GM23338 (cell line): ENCODE data around the gene RAB20.

Experiments
- CREB1 ChIP-seq: fragments of 250-450 bp; sonication (Bioruptor Pico); IDR thresholded peaks from 2 replicates; pipeline ENCODE4 v1.5.0; 2020; ENCODE audit warnings: low read depth, mild to moderate bottlenecking, moderate library complexity
- EZH2 ChIP-seq: fragments of 200-600 bp; sonication (generic); IDR thresholded peaks from one replicate; pipeline ENCODE4 v1.8.0; 2017; ENCODE audit warnings: antibody characterized with exemption, mild to moderate bottlenecking, low read depth; ENCODE audit not compliant: unreplicated experiment
- EZH2phosphoT487 ChIP-seq: fragments of 200-600 bp; sonication (generic); IDR thresholded peaks from one replicate; pipeline ENCODE4 v1.8.1; 2018; ENCODE audit warnings: antibody characterized with exemption; ENCODE audit not compliant: unreplicated experiment
- JUNB ChIP-seq: IDR thresholded peaks from one replicate; pipeline ENCODE4 v1.6.1; 2016; ENCODE audit warnings: antibody characterized with exemption; ENCODE audit not compliant: unreplicated experiment
- POLR2AphosphoS5 ChIP-seq: IDR thresholded peaks from 2 replicates; pipeline ENCODE4 v1.6.1; 2016; ENCODE audit warnings: antibody characterized with exemption, low read depth
- STAT1 ChIP-seq: IDR thresholded peaks from one replicate; pipeline ENCODE4 v1.6.1; 2016; ENCODE audit warnings: antibody characterized with exemption; ENCODE audit not compliant: unreplicated experiment
- ZNF331 ChIP-seq: fragments of 250-450 bp; sonication (Bioruptor Pico); IDR thresholded peaks from 2 replicates; pipeline ENCODE4 v1.5.0; 2020; ENCODE audit warnings: low read depth, mild to moderate bottlenecking, moderate library complexity
- TF ChIP-seq, protein P1 (sequence below), 2 experiments: fragments of 200-600 bp in 1 of 2; sonication (generic) in 1 of 2; conservative IDR thresholded peaks; 2 replicates each; pipeline versions ENCODE4 v1.5.1 to v1.6.1; 2016 to 2017; ENCODE audit warnings: antibody characterized with exemption in 2 of 2, low read depth in 2 of 2, mild to moderate bottlenecking in 2 of 2, moderate library complexity in 1 of 2
- TF ChIP-seq, protein P2 (sequence below): IDR thresholded peaks from one replicate; pipeline ENCODE4 v1.6.1; 2018; ENCODE audit warnings: antibody characterized with exemption; ENCODE audit not compliant: unreplicated experiment
- TF ChIP-seq, protein P3 (sequence below): fragments of 250-450 bp; sonication (Bioruptor Pico); IDR thresholded peaks from 2 replicates; pipeline ENCODE4 v1.5.0; 2020; ENCODE audit warnings: mild to moderate bottlenecking, moderate library complexity
- TF ChIP-seq, protein P4 (sequence below): IDR thresholded peaks from 2 replicates; pipeline ENCODE4 v1.6.1; 2016; ENCODE audit warnings: antibody characterized with exemption

DNA sequence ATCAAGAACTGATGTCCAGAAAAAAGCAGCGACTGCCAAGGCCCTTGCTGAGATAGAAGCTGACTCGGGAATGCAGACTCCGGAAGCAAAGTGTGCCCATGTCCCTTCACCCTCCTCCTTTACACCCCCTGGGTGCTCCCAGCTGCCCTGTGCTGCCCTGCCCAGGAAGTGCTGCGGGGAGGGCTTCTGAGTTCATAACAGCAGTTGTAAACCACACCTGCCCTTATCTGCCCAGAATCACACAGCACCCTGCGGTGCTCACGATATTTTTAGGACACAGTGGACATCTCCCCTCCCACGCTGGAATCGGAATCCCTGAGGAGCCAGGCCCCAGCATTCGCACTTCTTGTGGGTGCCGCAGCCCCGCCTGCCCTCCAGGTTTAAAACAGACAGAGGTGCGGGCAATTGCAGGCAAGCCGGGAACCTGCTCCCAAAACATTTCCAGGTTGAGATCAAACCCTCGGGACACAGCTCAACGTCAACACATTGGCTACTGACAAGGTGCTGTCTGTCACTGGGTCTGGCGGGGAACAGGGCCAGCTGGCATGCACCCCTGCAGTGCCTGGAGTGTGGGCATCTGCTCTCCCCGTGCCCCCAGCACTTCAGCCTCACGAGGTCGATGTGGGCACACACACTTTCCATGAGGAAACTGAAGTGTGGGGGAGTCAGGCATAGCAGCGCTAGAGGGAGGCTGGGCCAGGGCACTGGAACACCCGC is 36.8 kb downstream of the RAB20 start:
- TF ChIP-seq, protein P1, sequence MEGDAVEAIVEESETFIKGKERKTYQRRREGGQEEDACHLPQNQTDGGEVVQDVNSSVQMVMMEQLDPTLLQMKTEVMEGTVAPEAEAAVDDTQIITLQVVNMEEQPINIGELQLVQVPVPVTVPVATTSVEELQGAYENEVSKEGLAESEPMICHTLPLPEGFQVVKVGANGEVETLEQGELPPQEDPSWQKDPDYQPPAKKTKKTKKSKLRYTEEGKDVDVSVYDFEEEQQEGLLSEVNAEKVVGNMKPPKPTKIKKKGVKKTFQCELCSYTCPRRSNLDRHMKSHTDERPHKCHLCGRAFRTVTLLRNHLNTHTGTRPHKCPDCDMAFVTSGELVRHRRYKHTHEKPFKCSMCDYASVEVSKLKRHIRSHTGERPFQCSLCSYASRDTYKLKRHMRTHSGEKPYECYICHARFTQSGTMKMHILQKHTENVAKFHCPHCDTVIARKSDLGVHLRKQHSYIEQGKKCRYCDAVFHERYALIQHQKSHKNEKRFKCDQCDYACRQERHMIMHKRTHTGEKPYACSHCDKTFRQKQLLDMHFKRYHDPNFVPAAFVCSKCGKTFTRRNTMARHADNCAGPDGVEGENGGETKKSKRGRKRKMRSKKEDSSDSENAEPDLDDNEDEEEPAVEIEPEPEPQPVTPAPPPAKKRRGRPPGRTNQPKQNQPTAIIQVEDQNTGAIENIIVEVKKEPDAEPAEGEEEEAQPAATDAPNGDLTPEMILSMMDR (conservative IDR thresholded peaks at IDR 0.05; ENCODE audit: low read depth in 2 of 2), result no peak
- TF ChIP-seq JUNB (no peak), POLR2AphosphoS5 (no peak), EZH2 (no peak), EZH2phosphoT487 (no peak), STAT1 (no peak), CREB1 (CRISPR knock-in tag) (no peak), ZNF331 (CRISPR knock-in tag) (no peak)
- TF ChIP-seq, protein P2, sequence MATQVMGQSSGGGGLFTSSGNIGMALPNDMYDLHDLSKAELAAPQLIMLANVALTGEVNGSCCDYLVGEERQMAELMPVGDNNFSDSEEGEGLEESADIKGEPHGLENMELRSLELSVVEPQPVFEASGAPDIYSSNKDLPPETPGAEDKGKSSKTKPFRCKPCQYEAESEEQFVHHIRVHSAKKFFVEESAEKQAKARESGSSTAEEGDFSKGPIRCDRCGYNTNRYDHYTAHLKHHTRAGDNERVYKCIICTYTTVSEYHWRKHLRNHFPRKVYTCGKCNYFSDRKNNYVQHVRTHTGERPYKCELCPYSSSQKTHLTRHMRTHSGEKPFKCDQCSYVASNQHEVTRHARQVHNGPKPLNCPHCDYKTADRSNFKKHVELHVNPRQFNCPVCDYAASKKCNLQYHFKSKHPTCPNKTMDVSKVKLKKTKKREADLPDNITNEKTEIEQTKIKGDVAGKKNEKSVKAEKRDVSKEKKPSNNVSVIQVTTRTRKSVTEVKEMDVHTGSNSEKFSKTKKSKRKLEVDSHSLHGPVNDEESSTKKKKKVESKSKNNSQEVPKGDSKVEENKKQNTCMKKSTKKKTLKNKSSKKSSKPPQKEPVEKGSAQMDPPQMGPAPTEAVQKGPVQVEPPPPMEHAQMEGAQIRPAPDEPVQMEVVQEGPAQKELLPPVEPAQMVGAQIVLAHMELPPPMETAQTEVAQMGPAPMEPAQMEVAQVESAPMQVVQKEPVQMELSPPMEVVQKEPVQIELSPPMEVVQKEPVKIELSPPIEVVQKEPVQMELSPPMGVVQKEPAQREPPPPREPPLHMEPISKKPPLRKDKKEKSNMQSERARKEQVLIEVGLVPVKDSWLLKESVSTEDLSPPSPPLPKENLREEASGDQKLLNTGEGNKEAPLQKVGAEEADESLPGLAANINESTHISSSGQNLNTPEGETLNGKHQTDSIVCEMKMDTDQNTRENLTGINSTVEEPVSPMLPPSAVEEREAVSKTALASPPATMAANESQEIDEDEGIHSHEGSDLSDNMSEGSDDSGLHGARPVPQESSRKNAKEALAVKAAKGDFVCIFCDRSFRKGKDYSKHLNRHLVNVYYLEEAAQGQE, result no peak
- TF ChIP-seq, protein P3, sequence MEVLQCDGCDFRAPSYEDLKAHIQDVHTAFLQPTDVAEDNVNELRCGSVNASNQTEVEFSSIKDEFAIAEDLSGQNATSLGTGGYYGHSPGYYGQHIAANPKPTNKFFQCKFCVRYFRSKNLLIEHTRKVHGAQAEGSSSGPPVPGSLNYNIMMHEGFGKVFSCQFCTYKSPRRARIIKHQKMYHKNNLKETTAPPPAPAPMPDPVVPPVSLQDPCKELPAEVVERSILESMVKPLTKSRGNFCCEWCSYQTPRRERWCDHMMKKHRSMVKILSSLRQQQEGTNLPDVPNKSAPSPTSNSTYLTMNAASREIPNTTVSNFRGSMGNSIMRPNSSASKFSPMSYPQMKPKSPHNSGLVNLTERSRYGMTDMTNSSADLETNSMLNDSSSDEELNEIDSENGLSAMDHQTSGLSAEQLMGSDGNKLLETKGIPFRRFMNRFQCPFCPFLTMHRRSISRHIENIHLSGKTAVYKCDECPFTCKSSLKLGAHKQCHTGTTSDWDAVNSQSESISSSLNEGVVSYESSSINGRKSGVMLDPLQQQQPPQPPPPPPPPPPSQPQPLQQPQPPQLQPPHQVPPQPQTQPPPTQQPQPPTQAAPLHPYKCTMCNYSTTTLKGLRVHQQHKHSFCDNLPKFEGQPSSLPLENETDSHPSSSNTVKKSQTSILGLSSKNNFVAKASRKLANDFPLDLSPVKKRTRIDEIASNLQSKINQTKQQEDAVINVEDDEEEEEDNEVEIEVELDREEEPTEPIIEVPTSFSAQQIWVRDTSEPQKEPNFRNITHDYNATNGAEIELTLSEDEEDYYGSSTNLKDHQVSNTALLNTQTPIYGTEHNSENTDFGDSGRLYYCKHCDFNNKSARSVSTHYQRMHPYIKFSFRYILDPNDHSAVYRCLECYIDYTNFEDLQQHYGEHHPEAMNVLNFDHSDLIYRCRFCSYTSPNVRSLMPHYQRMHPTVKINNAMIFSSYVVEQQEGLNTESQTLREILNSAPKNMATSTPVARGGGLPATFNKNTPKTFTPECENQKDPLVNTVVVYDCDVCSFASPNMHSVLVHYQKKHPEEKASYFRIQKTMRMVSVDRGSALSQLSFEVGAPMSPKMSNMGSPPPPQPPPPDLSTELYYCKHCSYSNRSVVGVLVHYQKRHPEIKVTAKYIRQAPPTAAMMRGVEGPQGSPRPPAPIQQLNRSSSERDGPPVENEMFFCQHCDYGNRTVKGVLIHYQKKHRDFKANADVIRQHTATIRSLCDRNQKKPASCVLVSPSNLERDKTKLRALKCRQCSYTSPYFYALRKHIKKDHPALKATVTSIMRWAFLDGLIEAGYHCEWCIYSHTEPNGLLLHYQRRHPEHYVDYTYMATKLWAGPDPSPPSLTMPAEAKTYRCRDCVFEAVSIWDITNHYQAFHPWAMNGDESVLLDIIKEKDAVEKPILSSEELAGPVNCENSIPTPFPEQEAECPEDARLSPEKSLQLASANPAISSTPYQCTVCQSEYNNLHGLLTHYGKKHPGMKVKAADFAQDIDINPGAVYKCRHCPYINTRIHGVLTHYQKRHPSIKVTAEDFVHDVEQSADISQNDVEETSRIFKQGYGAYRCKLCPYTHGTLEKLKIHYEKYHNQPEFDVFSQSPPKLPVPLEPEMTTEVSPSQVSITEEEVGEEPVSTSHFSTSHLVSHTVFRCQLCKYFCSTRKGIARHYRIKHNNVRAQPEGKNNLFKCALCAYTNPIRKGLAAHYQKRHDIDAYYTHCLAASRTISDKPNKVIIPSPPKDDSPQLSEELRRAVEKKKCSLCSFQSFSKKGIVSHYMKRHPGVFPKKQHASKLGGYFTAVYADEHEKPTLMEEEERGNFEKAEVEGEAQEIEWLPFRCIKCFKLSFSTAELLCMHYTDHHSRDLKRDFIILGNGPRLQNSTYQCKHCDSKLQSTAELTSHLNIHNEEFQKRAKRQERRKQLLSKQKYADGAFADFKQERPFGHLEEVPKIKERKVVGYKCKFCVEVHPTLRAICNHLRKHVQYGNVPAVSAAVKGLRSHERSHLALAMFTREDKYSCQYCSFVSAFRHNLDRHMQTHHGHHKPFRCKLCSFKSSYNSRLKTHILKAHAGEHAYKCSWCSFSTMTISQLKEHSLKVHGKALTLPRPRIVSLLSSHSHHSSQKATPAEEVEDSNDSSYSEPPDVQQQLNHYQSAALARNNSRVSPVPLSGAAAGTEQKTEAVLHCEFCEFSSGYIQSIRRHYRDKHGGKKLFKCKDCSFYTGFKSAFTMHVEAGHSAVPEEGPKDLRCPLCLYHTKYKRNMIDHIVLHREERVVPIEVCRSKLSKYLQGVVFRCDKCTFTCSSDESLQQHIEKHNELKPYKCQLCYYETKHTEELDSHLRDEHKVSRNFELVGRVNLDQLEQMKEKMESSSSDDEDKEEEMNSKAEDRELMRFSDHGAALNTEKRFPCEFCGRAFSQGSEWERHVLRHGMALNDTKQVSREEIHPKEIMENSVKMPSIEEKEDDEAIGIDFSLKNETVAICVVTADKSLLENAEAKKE (CRISPR knock-in tag), result no peak
- TF ChIP-seq, protein P4, sequence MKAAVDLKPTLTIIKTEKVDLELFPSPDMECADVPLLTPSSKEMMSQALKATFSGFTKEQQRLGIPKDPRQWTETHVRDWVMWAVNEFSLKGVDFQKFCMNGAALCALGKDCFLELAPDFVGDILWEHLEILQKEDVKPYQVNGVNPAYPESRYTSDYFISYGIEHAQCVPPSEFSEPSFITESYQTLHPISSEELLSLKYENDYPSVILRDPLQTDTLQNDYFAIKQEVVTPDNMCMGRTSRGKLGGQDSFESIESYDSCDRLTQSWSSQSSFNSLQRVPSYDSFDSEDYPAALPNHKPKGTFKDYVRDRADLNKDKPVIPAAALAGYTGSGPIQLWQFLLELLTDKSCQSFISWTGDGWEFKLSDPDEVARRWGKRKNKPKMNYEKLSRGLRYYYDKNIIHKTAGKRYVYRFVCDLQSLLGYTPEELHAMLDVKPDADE, result no peak
